GM19438 (cell line): Measurements from ENCODE around the gene TYW1B.
"Not testable (repeated sequence)": the region's sequence is repeated elsewhere in the genome, so short reads cannot be mapped to it uniquely, and the experiment has no call there.

Source experiments
- ATAC-seq: cut with Tn5 transposase; IDR thresholded peaks from one replicate; pipeline ENCODE4 v1.9.1; 2021; ENCODE audit warnings: low read depth; ENCODE audit not compliant: unreplicated experiment

The TYW1B gene

DNA sequence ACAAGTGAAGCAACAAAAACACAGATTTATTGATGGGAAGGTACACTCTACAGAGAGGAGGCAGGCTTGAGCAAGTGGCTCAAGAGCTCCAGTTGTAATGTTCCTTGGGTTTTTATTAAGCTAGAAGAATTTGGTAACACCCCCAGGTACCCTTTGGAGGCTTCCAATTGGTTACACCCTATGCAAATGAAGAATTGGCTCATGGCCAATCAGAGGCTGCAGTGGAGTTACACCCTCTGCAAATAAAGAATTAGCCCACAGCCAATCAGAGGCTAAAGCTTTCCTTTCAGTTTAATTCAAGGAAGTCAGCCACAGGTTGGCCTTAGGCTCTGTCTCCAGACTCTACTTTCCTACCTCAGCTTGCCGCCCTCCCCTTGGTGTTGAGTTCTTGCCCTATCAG is 10.3 kb downstream of the TYW1B start:
- not testable (repeated sequence) for ATAC-seq

DNA sequence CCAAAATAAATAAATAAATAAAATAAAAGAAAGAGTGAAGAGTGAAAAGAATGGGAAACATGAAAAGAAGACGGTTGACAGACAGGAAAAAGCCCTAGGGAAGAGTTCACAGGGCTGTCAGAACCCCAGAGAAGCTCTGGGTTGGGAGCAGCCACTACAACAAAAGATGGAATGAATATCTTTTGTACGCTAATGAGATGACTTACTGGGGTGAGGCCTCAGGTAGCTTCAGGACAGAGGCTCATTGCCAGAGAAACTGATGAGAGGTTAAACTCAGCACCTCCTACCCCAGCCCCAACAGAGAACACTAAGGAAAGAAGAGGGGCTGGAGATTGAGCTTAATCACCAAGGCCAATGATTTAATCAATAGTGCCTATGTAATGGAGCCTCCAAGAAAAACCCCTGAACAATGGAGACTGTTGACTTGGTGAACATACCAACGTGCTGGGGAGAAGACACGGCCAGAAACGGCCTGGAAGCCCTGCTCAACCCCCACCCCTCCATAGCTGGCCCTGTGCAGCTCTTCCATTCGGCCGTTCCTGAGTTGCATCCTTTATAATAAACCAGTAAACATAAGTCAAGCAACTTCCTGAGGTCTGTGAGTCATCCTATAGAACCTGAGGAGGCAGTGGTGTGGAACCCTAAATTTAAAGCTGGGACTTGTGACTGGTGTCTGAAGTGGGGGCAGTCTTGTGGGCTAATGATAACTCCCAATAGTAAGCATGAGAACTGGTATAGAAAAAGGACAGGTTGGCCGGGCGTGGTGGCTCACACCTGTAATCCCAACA is 11.4 kb downstream of the TYW1B start:
- not testable (repeated sequence) for ATAC-seq

DNA sequence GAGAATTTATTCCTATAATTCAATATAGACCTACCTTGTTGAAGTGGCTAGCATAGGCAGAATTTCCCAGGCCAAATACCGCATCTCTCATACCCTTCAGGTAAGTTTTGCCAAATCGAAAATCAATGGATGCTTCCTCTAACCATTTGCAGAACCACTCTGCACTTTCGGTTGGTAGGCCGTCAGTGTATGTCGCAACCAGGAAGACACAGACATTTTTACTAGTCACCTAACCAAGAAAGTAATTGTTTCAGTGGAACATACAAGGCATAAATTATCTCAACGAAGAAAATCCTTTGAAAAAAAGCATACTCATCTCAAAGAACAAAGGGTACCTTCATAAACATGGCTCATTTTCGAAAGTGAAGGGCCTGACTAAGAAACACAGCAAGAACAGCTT is 17.6 kb downstream of the TYW1B start:
- not testable (repeated sequence) for ATAC-seq

DNA sequence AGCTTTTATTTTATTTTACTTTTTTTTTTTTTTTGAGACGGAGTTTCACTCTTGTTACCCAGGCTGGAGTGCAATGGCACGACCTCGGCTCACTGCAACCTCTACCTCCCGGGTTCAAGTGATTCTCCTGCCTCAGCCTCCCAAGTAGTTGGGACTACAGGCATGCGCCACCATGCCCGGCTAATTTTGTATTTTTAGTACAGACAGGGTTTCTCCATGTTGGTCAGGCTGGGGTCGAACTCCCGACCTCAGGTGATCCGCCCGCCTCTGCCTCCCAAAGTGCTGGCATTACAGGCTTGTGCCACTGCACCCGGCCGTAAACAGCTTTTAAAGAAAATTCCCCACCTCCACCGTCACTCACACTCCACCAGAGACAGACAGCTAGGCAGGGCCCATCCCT is 19.5 kb downstream of the TYW1B start:
- ATAC-seq: not testable (repeated sequence)

DNA sequence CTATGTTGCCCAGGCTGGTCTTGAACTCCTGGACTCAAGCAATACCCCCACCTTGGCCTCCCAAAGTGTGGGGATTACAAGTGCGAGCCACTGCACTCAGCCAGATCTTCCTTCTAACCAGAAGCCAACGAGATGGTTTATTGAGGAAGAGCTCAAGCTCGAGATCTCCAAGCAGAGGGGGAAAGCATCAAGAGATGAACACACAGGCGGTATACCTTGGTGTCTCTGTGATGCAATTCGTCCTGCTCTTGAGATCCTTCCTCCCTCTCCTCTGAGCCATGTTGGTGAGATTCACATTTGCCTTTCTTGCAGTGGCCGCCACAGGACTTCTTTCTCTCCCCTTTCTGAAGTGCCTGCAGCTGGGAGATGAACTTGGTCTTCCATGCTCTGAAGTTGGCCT is 21.1 kb downstream of the TYW1B start:
- ATAC-seq: not testable (repeated sequence)

DNA sequence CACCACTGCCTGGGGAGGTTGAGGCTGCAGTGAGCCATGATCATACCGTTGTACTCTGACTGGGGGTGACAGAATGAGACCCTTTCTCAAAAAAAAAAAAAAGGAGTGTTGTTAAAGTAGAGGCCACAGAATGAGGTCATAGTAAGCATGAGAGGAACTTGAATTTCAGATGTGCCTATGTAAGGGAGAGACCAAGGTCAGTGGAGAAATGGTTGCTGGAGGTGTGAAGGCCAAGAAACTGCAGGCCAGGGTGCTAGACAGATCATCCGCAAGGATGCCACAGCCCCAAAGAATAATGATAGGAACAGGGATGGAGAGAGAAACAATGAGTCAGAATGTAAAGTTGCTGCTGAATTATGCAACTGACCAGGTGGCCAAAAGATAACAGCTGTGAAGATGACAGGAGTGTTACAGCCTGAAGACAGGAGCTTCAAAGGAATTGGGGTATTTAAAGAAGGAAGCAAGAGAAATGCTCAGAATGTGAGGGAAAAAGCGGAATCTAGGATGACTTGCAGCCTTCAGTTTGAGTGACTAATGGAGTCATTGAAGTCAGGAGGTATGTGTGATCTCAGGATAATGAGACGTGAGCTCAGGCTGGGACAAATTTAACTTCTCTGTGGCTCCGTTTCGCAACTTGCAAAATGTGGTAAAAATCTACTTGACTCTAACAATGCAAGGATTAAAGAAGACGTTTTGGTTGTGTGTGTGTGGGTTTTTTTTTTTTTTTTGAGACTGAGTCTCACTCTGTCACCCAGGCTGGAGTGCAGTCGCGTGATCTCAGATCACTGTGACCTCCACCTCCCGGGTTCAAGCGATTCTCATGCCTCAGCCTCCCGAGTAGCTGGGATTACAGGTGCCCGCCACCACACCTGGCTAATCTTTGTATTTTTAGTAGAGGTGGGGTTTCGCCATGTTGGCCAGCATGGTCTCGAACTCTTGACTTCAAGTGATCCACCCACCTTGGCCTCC is 22.2 kb downstream of the TYW1B start:
- no peak for ATAC-seq

DNA sequence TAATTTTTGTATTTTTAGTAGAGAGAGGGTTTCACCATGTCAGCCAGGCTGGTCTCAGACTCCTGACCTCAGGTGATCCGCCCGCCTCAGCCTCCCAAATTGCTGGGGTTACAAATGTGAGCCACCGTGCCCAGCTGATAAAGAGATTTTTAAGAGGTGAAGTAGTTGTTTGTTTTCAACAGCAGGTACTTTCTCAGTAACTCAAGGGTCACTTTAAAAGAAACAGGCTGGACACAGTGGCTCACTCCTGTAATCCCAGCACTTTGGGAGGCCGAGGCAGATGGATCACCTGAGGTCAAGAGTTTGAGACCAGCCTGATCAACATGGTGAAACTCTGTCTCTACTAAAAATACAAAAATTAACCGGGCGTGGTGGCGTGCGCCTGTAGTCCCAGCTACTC is 24.2 kb downstream of the TYW1B start:
- ATAC-seq: not testable (repeated sequence)

DNA sequence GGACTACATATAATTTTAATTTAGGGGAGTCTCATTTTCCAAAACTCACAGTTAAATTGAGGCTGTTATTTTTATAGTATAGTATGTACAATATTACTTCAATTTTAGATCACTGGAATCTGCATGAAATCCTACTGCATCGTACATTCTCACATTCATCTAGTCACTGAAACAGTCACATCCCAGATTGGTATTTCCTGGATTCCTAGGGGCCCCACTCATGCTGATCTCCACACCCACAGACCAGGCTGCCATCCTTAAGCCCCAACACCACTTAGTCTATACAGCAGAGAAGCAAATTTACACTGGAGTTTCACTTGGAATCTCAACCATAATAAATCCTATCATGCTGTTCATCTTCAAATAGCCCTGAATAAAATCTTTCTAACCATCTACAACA is 26.4 kb downstream of the TYW1B start:
- not testable (repeated sequence) for ATAC-seq

DNA sequence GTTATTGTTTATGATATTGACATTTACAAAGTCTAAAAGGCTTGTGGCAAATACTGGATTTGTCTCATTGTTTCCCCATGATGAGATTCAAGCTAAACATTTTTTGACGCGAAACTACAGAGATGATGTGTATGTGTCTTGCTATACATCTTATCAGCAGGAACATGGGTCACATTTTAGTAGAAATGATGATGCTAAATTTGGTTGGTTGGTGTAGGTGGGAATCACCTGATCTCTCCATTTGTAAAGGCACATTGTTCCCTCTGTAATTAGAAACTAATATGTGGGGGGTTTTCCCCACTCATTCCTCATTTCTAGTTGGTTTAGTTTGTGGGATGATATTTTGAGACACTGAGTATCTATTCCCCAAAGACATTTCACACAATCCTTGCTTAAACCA is 32.6 kb downstream of the TYW1B start:
- not testable (repeated sequence) for ATAC-seq

DNA sequence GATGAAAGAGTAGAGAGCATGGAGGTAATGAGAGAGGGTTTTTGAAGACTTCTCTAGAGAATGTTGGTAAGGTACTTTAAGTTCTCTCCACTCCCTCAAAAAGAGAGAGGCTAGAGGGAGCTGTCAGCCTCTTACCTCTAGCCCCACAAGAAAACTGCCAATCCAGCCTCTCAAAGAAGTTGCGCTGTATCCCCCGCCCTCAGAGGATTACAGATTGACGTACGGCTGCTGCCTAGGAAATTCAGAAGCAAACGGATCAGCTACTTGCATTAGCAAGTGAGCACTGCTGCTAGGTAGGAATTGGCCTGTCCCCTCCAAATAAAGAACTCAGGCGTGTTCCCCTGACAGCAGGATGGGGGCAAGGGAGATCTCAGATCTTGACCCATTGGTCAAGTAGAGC is 34.2 kb downstream of the TYW1B start:
- ATAC-seq: no peak

DNA sequence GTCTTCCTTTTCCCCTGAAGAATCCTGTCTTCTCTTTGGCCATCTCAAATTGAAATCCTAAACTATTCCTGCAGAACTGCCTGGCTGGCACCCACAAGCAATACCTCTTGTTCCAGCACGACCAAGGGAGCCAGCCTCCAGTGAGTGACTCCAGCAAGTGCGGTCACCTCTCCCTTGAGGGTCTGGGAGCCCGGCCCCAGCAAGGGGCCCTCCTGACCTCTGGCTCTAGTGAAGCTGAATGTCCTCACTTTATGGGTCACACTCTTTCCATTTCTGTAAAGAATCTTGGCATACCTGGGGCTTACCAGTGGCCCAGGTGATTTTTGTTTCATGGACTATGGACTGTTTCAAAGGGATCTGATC is 37.3 kb downstream of the TYW1B start:
- not testable (repeated sequence) for ATAC-seq

DNA sequence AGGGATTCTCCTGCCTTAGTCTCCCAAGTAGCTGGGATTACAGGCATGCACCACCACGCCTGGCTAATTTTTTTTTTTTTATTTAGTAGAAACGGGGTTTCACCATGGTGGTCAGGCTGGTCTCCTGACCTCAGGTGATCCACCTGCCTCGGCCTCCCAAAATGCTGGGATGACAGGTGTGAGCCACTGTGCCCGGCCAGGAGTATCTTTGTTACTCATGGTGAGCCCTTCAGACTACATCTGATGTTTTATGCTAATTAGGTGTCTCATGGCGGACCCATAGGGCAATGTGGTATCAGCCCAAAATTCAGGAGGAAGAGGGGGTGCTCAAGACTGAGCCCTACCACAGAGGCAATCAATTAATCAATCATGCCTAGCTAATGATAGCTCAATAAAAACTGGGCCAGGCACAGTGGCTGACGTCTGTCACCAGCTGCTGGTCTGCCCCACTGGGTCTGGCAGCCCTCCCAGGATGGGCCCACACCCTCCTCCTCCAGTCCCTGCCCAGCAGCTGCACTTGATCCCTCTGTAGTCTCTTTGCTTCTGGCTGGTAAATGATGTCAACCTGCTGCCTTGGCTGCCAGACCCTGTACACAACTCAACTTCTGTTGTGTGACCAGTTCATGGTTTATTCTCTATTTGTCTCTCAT is 37.8 kb downstream of the TYW1B start:
- ATAC-seq: not testable (repeated sequence)

DNA sequence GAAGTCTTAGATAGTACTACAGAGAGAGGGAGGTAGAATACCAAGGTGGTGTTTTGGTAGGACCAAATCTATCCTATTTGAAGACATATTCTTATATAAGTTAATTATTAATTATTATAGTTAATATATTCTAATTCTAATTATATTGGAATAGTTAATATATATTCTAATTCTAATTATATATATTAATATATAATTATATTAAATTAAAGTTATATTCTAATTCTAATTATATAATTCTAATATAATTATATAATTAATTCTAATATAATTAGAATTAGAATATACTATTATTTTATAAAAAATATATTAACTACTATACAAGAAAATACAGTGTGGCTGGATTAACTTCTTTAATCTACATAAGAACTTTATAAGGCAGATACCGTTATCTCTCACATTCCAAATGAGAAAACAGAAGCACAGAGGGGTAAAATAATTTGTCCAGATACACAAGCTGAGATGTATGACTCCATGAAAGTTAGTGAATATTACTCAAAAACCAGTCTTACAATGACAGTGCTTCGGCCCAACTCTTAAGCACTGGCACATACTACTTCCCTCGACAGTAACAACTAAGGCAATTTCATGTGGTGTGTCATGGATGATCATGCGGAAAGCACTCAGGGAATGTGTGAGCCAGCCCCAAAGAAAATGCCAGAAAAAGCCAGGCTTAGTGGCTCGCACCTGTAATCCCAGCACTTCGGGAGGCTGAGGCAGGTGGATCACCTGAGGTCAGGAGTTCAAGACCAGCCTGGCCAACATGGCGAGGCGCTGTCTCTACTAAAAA is 42.6 kb downstream of the TYW1B start:
- ATAC-seq: no peak

DNA sequence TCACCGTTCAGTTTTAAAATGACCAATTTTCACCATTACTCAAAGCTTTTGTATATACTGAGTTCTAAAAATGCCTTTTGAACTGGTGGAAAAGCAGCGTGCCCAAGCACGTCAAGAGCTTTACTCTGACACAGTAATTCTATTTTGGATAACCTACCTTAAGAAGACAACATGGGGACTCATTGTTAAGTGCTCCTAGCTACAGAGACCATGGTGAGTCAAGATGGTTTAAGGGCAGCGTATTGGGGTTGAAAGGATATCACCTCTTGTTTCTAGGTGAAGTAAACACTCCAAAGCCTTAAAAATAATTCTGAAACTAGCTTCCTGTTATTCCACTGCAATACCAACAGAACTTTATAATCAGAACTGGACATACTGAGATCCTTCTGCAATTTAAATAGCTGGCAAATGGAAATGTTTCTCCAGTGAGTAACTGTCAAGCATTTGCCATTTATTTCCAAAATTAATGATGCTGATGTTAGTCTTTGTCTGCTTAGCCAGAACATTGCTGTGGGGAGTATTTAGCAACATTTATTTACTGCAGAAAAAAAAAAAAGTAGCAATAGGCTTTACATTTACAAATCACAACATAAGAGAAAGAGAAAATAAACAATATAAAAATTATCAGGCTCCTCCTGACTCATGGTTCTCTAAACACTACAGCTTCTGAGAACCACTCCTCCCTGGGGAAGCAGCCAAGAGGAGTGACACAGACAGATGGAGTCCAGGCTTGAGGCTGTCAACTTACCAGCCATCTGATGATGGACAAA is 44.2 kb downstream of the TYW1B start:
- not testable (repeated sequence) for ATAC-seq

DNA sequence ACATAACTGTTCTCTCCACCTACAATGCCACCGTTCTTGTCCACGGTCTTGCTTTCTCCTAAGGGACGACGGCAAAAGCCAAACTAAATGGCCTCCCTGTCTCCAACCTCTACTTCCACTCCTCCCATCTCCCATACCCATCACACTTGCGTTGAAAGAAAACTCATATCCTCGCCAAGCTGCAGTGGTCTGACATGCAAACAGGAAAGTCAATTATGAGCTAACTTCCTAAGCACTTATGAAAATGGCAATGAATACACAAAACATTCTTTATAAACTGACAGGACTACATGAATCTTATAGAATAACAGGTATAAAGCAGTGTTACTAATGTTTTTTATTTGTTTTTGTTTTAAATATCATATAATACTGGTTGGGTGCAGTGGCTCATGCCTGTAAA is 46.4 kb downstream of the TYW1B start:
- no peak for ATAC-seq

DNA sequence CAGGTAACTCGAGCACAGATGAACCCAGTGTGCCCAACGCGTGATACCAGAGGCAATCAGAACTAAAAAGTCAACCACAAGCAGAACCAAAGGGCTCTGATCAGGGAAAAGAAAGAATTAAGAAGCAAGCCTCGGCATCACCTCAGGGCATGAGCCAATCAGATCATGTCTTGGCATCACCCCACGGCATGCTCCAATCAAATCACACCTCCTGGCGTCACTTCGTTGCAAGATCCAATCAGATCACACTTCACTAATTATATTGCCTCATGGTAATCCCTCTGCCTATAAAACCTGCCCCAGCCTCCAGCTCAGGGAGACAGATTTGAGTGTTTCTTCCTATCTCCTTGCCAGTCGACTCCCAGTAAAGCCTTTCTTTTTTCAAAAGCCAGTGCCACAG is 46.8 kb downstream of the TYW1B start:
- no peak for ATAC-seq

DNA sequence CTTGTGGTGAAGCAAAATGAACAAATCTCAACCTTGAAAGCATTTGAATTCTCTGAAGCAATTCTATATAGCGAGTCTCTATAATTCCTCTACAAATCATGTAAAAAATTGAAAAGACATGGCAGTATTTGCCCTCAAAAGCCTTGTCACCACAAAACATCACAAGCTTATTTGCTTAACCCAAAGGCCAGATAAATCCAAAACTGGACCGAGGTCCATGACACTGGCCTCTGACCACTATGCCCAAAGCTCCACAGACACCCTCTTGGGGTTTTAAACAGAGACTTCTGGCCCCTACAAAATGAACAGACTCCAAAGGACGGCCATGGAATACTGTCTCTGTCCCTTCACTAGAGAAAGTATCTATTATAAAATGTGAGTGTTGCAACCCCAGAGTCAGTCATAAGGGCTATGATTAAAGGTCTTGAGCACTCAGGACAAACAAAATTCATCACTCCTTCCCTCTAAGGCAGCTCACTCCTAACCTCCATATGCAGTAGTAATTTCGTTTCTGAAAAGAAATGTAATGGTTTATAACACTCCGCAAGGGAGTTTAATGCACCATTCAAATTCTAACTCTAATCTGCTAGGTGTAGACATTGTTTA is 47.6 kb downstream of the TYW1B start:
- not testable (repeated sequence) for ATAC-seq

DNA sequence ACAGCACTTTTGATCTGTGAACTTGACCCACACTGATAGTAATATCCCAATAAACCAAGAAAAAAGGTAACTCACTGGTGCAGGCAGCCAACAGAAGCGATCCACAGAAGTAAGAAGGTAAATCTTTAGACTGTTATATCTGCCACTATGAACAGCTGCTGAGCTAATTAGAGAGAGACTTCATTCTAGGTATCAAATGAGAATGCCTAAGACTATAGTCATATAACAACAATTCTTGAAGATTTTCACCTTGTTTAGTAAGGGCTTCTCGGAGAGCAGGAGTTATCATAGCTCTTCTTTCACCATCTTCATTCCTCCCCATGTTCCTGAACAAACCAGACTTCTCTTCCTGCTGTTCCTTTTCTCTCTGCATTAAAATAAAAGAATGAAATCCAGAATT is 50.8 kb downstream of the TYW1B start:
- not testable (repeated sequence) for ATAC-seq

DNA sequence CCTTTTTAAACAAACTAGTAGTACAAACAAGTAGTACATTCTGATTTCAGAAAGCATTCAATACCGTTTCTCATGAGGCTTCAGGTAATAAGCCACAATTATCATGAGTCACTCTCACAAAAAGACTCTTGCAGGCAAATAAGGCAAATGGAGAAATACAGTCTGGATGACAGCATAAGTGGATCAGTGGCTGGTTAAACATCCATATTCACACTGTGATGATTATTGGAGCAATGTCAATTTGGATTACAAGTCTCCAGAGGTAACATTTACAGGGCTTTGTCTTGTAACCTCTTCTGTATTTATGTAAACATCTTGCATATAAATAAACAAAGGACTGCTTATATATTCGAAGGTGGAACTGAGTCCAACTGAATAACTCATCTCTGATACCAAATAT is 55.4 kb downstream of the TYW1B start:
- ATAC-seq: not testable (repeated sequence)
